Stimulated activated CD8-positive, alpha-beta memory T cell treated with anti-CD3 and anti-CD28 coated beads, Interleukin-7, amount 100 ng/mL, for 24 hours (primary cell): ENCODE data around the gene ABCC1.

Experiments used
- DNase-seq: peaks from one replicate; pipeline ENCODE4 v3.0.0-alpha.2; 2020; ENCODE audit warnings: low read depth

The ABCC1 gene

GRCh38 chr16:16048904-16049582 lies 99.6 kb downstream of the ABCC1 start:
- no peak for DNase-seq

- no peak for DNase-seq
Observed at GRCh38 chr16:16050106-16050505, 100.7 kb downstream of the ABCC1 start.

GRCh38 chr16:16051132-16051531 lies 101.7 kb downstream of the ABCC1 start:
- no peak for DNase-seq

- no peak for DNase-seq
Observed at GRCh38 chr16:16052916-16053315, 103.5 kb downstream of the ABCC1 start.

- no peak for DNase-seq
Observed at GRCh38 chr16:16057102-16057501, 107.7 kb downstream of the ABCC1 start.

- DNase-seq, result no peak
Observed at GRCh38 chr16:16059160-16059559, 109.7 kb downstream of the ABCC1 start.

GRCh38 chr16:16059895-16060590 lies 110.6 kb downstream of the ABCC1 start:
- no peak for DNase-seq

GRCh38 chr16:16062023-16062937 lies 112.9 kb downstream of the ABCC1 start:
- no peak for DNase-seq

GRCh38 chr16:16063683-16064082 lies 114.3 kb downstream of the ABCC1 start:
- no peak for DNase-seq

GRCh38 chr16:16064874-16065384 lies 115.5 kb downstream of the ABCC1 start:
- no peak for DNase-seq

GRCh38 chr16:16067127-16067526 lies 117.7 kb downstream of the ABCC1 start:
- no peak for DNase-seq

- DNase-seq, result no peak
Observed at GRCh38 chr16:16071631-16072244, 122.3 kb downstream of the ABCC1 start.

- no peak for DNase-seq
Observed at GRCh38 chr16:16073001-16073545, 123.7 kb downstream of the ABCC1 start.

GRCh38 chr16:16073891-16074881 lies 124.8 kb downstream of the ABCC1 start:
- DNase-seq, result no peak

- DNase-seq, result no peak
Observed at GRCh38 chr16:16075488-16076422, 126.3 kb downstream of the ABCC1 start.

GRCh38 chr16:16076423-16076813 lies 127.0 kb downstream of the ABCC1 start:
- DNase-seq, result no peak

GRCh38 chr16:16080465-16081065 lies 131.1 kb downstream of the ABCC1 start:
- no peak for DNase-seq

- no peak for DNase-seq
Observed at GRCh38 chr16:16081141-16081540, 131.7 kb downstream of the ABCC1 start.

- DNase-seq, result no peak
Observed at GRCh38 chr16:16082255-16082654, 132.8 kb downstream of the ABCC1 start.
